Measurements from ENCODE around the gene WBP1.
A peak's percentile ranks its signal among the peaks of the same experiment; 100 is the strongest.
"Not testable (repeated sequence)": the region's sequence is repeated elsewhere in the genome, so short reads cannot be mapped to it uniquely, and the experiment has no call there.

Gene WBP1

GRCh38 chr2:74425523-74425922 lies 32.7 kb upstream of the WBP1 start:
- no peak for DNase-seq
- in situ Hi-C loops (cut with HindIII; ENCODE audit: low pct_ligation_motif_present, low pct_unique_long_range_greater_than_20kb, low sequenced_read_pairs): no loop called here

GRCh38 chr2:74426181-74426758 lies 32.0 kb upstream of the WBP1 start:
- in situ Hi-C loops (cut with HindIII; ENCODE audit: low pct_ligation_motif_present, low pct_unique_long_range_greater_than_20kb, low sequenced_read_pairs): no loop called here
- no peak for DNase-seq

GRCh38 chr2:74427551-74427950 lies 30.7 kb upstream of the WBP1 start:
- in situ Hi-C loops (cut with HindIII; ENCODE audit: low pct_ligation_motif_present, low pct_unique_long_range_greater_than_20kb, low sequenced_read_pairs): no loop called here
- no peak for DNase-seq

- in situ Hi-C loops (cut with HindIII; ENCODE audit: low pct_ligation_motif_present, low pct_unique_long_range_greater_than_20kb, low sequenced_read_pairs): no loop called here
- no peak for DNase-seq
These were observed 29.6 kb upstream of the WBP1 start for GRCh38 chr2:74428675-74429074.

DNA sequence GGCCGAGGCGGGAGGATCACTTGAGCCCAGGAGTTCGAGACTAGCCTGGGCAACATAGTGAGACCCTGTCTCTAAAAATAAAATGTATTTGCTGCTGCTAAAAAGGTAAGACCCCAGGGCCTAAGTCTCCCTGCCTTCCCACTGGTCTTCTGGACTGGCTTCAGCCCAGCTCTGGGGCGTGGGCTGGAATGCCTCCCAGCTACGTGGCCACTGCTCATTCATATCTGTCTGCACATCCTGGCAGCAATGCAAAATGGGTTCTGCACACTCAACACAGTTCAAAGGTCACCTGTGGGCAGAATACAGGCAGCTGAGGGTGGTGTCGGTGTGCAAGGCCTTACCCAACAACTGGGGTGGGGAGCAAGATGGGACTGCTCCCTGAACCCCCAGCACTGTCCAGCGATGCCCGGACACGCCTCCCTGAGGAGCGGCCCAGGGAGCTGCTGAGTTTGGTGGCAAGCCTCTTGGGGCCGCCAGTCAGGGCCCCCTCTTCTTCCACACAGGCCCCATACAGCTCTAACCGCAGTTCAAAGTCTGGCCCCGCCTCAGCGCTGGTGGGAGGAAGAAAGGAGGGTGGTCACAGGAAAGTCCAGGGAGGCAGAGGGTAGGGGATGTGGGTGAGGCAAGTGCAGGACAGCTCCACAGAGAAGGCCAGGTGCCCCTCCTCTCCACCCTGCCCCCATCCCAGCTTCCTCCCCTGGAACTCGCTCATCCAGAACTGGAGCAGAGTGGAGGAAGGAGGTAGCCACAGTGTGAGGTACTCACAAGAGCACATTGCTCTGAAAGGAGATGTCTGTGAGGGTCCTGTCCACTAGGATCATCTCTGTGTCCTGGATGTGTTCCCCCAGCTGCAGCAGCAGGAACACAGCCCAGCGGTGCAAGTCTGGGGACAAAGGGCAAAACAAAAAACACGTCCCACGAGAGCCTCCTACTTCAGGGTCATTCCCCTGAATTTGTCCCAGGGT lies 28.5 kb upstream of the WBP1 start:
- in situ Hi-C loops (cut with HindIII; ENCODE audit: low pct_ligation_motif_present, low pct_unique_long_range_greater_than_20kb, low sequenced_read_pairs): no loop called here

DNA sequence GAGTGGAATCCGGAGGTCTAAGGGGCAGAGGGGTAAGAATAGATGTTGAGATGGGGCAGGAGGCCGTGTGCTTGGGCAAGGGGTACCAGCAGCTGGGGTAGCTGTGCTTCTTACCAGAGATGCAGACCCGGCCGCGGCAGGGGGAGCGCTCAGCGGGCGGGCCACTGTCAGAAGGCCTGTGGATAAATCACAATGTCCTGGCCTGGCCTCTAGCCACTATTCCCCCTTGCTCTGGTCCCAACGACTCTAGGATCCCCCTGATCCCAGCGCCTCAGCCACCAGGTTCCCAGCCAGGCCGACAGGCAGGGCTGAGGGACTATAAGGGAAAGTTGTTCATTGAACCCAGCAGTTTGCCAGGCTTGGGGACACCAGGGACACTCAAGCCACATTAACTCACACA lies 27.7 kb upstream of the WBP1 start:
- no peak for DNase-seq
- in situ Hi-C loops (cut with HindIII; ENCODE audit: low pct_ligation_motif_present, low pct_unique_long_range_greater_than_20kb, low sequenced_read_pairs): no loop called here

More for the DNA sequence above, 28.5 kb upstream of the WBP1 start:
- no peak for DNase-seq

GRCh38 chr2:74436111-74436805 lies 22.0 kb upstream of the WBP1 start:
- DNase-seq: no peak
- in situ Hi-C loops (cut with HindIII; ENCODE audit: low pct_ligation_motif_present, low pct_unique_long_range_greater_than_20kb, low sequenced_read_pairs): no loop called here

DNA sequence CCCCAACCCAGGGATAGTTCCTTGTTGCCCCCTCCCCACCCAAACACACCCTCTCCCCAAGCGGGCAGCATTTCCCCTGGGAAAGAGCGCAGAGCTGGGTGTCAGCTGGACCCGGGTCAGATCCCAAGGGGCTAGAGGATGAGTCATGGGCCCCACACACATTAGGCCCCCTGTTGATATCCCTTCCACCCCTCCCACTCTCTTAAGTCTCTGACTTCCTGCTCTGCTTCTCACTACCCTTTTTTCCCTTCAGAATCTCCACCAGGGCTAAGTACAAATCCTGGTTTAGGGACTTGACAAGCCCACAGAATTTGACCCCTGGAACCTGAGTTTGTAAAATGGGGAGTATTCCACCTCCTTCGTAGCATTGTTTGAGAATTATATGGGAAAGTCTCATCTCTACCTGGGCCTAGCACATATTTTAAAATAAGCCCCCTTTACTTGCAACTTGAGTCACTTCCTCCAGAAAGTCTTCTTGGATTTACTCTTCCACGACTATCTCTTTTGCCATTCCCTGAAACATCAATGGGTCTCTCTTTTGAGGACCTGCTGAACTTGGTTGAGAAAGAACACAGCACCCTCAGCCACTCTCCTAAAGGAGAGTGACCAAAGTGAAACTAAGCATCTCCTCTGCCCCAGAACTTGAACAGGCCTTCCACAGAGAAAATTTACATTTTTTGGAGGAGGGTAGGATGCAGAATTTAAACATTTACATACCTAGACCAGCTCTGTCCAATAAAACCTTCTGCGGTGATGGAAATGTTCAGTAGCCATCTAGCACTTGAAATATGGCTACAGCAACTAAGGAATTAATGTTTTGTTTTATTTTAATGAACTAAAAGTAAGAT lies 21.2 kb upstream of the WBP1 start:
- DNase-seq: no peak
- in situ Hi-C loops (cut with HindIII; ENCODE audit: low pct_ligation_motif_present, low pct_unique_long_range_greater_than_20kb, low sequenced_read_pairs): no loop called here

- in situ Hi-C loops (cut with HindIII; ENCODE audit: low pct_ligation_motif_present, low pct_unique_long_range_greater_than_20kb, low sequenced_read_pairs): no loop called here
- DNase-seq: no peak
These were observed 20.0 kb upstream of the WBP1 start for GRCh38 chr2:74438248-74438647.

DNA sequence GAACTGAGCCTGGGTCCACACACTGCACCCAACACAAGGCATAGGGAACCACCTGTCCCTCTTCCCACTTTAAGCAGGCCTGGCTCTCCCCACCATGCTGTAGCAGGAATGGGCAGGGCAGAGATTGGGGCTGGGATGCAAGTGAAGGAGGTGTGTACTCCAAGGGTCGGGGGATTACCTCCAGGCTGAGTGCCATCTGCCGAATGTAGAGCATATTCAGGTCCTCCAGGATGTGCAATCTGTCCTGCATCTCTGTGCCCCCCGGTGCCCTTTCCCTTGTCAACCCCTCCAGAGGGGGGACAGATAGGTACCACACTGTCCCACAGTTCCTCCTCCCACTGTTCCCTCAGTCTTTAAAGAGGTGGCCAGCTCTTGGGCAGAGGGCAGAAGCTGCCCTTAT lies 18.9 kb upstream of the WBP1 start:
- in situ Hi-C loops (cut with HindIII; ENCODE audit: low pct_ligation_motif_present, low pct_unique_long_range_greater_than_20kb, low sequenced_read_pairs): no loop called here
- DNase-seq: no peak

DNA sequence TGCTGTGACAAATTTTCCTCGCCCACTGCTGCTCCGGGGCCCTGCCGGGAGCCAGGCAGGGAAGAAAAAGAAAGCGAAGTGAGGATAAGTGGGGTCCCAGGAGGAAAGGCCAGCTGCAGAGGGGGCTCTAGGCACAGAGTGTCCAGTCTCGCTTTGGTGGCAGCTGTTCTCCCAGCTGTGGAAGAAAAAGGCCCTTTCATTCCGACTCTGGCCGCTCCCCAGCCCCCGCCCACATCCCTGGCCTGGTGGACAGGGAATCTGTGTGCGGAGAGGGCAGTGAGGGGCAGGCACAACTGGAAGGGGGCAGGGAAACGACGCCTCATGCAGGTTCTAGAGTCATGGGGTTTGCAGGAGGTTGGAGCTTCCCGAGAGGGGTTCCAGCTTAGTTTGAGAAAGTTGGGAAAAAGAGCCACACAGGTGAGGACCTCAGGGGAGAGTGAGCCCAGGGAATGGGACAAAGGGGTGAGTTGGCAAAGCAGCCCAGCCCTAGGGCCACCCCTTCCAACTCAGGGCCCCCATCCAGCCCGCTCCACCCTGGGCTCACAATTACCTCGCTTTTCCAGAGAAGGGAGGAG lies 18.3 kb upstream of the WBP1 start:
- in situ Hi-C loops (cut with HindIII; ENCODE audit: low pct_ligation_motif_present, low pct_unique_long_range_greater_than_20kb, low sequenced_read_pairs): no loop called here
- DNase-seq: no peak

DNA sequence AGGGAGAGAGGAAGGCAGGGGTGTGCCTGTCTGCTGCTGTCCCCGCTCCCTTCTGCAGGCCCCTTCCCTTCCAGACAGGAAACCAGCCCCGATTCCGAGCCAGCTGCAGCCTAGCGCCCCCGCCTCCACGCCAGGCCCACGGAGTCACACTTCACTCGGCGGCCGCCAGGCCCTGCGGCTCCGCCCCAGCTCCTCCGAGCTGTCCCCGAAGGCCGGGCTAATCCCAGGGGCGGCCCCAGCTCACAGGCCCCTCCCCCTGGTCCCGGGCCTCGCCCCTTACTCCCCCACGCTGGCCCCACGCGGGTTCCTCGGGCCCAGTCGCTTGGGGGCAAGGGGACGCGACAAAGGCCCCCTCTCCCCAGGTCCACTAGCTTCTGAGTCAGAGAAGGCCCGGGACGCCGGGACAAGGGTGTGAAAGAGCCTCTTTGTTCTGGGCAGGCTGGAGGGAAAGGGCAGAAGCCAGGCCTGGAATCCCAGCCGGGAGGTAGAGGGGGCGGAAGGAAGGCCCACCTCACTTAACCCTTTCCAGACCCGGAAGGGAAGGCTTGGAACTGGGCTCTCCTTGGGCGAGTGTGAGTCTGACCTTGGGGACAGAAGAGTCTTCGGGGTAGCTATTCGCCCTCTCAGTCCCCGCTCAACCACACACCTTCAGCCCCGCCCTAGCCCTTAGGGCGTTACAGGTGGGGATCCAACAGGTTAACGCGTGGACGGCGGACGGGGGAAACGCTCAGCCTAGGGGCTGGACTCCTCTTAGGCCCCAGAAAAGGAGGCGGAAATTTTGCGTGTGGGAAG lies 17.7 kb upstream of the WBP1 start:
- in situ Hi-C loops (cut with HindIII; ENCODE audit: low pct_ligation_motif_present, low pct_unique_long_range_greater_than_20kb, low sequenced_read_pairs): no loop called here
- peak; percentile 86 for DNase-seq

DNA sequence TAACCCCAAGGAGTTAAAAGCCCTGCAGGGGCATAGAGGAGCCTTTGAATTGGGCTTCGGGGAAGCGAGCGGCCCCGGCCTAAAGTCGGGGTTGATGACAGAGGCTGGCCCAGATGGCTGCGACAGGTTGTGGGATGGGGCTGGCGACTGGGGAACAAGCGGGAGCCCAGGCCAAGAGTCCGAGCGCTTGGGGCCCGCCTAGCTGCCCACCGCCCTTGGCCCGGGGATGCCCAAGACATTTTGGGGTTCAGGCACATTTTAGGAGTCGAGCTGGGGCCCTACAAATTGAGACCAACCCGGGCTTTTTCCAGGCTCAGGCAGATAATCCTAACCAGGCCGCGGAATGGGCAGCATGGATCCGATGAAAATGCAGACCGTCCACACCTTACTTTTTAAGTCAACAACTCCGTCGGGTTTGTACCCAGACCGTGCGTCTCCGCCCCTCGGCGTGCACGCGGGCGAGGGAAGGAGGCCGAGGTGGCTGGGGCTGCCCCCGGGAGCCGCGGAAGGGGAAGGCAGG lies 17.0 kb upstream of the WBP1 start:
- peak; percentile 52 for DNase-seq

DNA sequence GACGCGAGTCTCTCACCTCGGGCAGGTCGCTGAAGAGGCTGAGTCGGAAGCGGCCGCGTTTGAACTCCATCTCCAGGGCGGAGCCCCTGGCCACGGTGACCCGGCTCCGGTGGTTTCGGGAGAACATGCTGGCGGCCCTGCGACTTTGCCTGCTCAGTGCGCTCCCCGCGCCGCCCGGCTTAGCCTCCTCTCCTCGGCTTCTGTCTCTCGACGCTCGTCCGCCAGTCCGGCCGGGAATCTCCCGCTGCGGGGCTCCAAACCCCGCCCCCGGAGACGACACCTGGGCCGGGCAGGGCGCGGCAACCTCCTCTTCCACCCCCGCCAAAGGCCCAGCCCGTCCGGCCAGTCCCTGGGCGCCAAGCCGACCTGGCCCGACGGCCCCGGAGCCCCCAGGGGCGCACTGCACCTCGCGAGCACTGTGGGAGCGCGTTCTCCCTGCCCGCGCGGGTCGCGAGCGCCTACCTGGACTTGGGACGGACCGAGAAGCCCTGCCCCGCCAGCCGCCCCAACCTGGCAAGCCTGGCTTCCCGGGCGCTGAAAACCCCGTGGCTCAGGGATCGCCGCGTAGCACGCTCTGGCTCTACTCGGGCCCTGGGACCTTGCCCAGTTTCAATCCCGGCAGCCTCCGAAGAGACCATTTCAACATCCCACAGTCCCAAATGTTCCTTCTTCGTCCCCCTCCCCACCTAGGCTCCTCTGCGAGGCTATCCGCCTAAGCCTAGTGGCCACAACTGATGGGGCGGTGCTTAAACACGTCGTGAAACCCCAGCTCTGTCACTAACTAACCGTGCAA lies 16.4 kb upstream of the WBP1 start, which contains the start of gene RTKN:
TSS of gene RTKN (minus strand) at position 248 of the 793 bp plus-strand sequence. CDS start at position 127, 121 bp downstream.
- in situ Hi-C loops (cut with HindIII; ENCODE audit: low pct_ligation_motif_present, low pct_unique_long_range_greater_than_20kb, low sequenced_read_pairs): no loop called here
- peak; percentile 88 for DNase-seq

More for the DNA sequence above, 17.0 kb upstream of the WBP1 start:
- in situ Hi-C loops (cut with HindIII; ENCODE audit: low pct_ligation_motif_present, low pct_unique_long_range_greater_than_20kb, low sequenced_read_pairs): no loop called here

DNA sequence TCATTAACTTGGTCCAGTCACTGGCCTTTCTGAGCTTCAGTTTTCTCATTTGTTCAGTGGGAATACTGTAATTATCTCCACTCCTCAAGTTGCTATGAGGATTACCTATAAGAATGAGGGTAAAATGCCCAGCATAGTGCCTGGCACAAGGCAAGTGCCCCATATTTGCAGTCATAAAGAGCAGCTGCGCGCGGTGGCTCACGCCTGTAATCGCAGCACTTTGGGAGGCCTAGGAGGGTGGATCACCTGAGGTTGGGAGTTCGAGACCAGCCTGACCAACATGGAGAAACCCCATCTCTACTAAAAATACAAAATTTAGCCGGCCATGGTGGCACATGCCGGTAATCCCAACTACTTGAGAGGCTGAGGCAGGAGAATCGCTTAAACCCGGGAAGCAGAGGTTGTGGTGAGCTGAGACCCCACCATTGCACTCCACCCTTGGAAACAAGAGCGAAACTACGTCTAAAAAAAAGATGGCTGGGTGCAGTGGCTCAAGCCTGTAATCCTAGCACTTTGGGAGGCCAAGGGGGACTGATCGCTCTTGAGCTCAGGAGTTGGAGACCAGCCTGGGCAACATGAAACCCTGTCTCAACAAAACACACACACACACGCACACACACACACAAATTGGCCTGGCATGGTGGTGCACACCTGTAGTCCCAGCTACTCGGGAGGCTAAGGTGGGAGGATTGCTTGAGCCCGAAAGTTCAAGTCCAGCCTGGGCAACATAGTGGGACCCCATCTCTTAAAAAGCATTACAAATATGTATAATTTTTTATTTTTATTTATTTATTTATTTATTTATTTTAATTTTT lies 15.5 kb upstream of the WBP1 start:
- DNase-seq; in situ Hi-C loops (cut with HindIII; ENCODE audit: low pct_ligation_motif_present, low pct_unique_long_range_greater_than_20kb, low sequenced_read_pairs): not testable (repeated sequence)
